AG04450 (cell line): ENCODE results near the gene DARS1. TPM values are rescaled to one million over a fixed set of nuclear protein-coding genes. Genes with fewer than 3 reads are reported as not detected.
"Not testable (repeated sequence)": the region's sequence is repeated elsewhere in the genome, so short reads cannot be mapped to it uniquely, and the experiment has no call there.

Experiments used
- CTCF ChIA-PET: fragments of 300-600, 350-600 bp; formaldehyde crosslinking; extraction: SDS; loops from one replicate; lab custom pipeline; 2022; ENCODE audit warnings: antibody characterized with exemption, inconsistent platforms; lab: Charles Lee
- POLR2A ChIA-PET: fragments of 350-600 bp; formaldehyde crosslinking; extraction: SDS; loops from one replicate; lab custom pipeline; 2021; ENCODE audit warnings: antibody characterized with exemption, inconsistent platforms; lab: Yijun Ruan, JAX
- DNase-seq: peaks from one replicate; pipeline ENCODE4 v3.0.0-alpha.2; 2011; ENCODE audit warnings: low read depth, low spot score
- H3K27ac ChIP-seq: one replicate; pipeline ENCODE4 v1.5.1; 2012; ENCODE audit warnings: low read depth, low read length, control low read depth
- H3K27me3 ChIP-seq: one replicate; pipeline ENCODE4 v1.6.0; 2012; ENCODE audit warnings: low read length; ENCODE audit not compliant: control insufficient read depth, insufficient read depth
- H3K4me3 ChIP-seq: 2 replicates; pipeline ENCODE4 v1.5.1; 2011; ENCODE audit warnings: mild to moderate bottlenecking, low read depth, low read length, control low read depth
- H3K9me3 ChIP-seq: 2 replicates; pipeline ENCODE4 v1.5.1; 2012; ENCODE audit warnings: low read length; ENCODE audit not compliant: control insufficient read depth, insufficient read depth
- polyA plus RNA-seq: library from polyadenylated mRNA; depleted of rRNA; stranded (reverse); fragments of >200 nt; gene quantifications from 2 replicates; pipeline ENCODE4 v1.2.3, GENCODE V29; 2011
- TF ChIP-seq, protein P1 (sequence below): IDR thresholded peaks from 2 replicates; pipeline ENCODE4 v1.5.1; 2011; ENCODE audit warnings: low read depth, low read length, control low read depth, inconsistent platforms

The DARS1 gene
- polyA plus RNA-seq, 1 experiment = 91.6 TPM

DNA sequence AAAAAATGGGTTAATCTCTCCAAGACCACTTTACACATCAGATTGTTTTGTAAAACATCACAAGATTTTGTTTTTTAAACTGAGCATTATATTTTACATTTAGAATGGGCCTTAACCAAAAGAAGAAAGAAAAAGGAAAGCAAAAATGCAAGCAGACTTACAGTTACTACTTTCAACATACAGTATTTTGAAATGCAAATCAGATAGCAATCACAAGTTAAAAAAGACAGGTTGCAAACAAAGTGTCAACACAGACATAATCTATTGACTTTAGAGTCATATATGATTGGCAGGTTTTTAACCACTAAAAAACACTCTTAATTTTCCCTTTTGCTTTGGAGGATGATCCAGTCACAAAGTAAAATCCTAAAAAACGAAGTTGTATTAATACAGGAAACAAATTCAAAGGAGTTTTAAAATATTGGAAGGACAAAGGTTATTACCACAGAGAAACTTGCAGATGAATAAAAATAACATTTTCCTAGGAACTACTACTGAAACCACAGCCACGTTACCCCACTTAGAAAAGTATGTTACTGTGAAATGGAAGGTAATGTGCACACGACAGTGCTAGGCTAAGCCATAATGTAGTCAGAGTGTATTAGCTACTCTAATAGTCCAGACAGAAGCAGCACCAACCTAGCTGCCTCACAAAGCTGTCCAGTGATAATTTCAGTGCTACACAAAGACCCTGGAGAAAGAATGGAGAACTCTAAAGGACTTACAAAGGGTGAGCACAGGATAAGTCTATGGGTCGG, 22.9 kb downstream of the DARS1 start:
- H3K27ac ChIP-seq = no peak overlapping the region
- ChIA-PET CTCF (no interaction called here), POLR2A (no interaction called here)
- no peak for DNase-seq
- TF ChIP-seq, protein P1, sequence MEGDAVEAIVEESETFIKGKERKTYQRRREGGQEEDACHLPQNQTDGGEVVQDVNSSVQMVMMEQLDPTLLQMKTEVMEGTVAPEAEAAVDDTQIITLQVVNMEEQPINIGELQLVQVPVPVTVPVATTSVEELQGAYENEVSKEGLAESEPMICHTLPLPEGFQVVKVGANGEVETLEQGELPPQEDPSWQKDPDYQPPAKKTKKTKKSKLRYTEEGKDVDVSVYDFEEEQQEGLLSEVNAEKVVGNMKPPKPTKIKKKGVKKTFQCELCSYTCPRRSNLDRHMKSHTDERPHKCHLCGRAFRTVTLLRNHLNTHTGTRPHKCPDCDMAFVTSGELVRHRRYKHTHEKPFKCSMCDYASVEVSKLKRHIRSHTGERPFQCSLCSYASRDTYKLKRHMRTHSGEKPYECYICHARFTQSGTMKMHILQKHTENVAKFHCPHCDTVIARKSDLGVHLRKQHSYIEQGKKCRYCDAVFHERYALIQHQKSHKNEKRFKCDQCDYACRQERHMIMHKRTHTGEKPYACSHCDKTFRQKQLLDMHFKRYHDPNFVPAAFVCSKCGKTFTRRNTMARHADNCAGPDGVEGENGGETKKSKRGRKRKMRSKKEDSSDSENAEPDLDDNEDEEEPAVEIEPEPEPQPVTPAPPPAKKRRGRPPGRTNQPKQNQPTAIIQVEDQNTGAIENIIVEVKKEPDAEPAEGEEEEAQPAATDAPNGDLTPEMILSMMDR = no peak
- no peaks in the 10 kb centered on the region for H3K9me3 ChIP-seq
- H3K27me3 ChIP-seq = no peaks in the 10 kb centered on the region
- no peak overlapping the region for H3K4me3 ChIP-seq

DNA sequence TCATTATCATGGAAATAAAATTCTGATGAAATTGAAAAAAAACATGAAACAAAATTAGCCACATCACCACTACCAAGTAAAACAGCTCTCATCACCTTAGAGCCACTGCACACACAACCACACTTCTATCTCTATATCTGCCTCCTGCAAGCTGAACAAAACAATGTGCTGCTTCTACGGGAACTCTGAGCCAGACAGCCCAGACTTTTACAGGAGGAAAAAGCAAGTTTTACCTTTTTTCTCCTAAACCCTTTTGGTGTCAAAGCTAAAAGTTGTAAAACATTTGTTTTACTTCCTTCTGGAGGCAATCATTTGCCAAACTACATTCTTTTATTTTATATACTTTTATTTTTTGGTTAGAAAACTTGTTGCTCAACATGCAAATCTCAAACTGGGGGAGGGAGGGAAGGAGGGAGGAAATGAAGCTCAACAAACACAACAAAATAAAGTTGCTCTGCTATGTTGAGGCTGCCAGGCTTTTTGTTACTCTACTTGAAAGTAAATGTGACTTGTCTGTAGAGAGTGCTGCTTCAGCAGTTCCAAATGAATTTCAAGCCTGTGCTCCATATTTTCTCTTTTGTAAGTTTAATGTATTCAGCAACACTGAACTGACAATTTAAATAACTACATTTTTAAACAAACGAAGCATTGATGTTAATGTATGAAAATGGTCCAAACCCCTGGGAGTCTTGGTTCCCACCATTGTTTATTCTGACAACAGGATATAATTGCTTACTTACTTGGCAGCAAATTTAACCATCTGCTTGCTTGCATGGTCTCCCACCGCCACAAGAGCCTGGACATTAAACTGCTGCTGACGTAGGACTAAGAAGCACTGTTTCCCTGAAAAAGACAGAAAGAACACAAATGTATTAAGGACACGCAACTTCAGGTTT, 24.5 kb downstream of the DARS1 start:
- H3K27ac ChIP-seq = no peak overlapping the region
- ChIA-PET POLR2A (interaction anchor here (1.2 kb wide), 1 partner anchor 25 kb away, joined by 3 read pairs; the partner anchor contains the start of gene DARS1), CTCF (interaction anchor here (0.6 to 1.3 kb wide), 2 partner anchors 47 to 956 kb away, joined by 3 to 5 read pairs; no protein-coding TSS in a partner anchor)
- TF ChIP-seq, protein P1 = no peak
- no peak overlapping the region for H3K4me3 ChIP-seq
- no peaks in the 10 kb centered on the region for H3K27me3 ChIP-seq
- no peaks in the 10 kb centered on the region for H3K9me3 ChIP-seq
- peak; percentile 18 for DNase-seq

DNA sequence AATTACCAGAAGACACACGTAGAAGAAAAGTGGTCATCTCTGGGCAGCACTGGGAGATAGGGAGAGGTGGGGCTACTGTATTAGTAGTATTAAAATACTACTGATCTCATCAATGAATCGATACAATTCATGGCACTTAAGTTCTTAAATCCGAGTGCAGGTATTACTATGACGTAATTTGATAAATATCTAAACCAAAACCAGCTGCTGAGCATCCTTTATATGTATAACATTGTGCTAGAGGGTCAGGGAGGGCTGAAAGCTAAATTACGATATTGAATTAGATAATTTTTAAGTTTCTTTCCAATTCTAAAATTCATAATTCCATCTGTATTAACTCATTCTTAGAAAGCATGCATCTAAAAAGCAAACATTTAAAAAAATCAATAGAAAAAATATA, 25.3 kb downstream of the DARS1 start:
- ChIA-PET POLR2A (interaction anchor here (1.2 kb wide), 1 partner anchor 25 kb away, joined by 3 read pairs; the partner anchor contains the start of gene DARS1), CTCF (interaction anchor here (1.3 to 3.3 kb wide), 3 partner anchors 46 to 424 kb away, joined by 3 to 14 read pairs (median 5); no protein-coding TSS in a partner anchor)
- Histone ChIP-seq H3K27ac (no peak overlapping the region), H3K27me3 (no peaks in the 10 kb centered on the region), H3K4me3 (no peak overlapping the region), H3K9me3 (no peaks in the 10 kb centered on the region)
- DNase-seq = no peak
- TF ChIP-seq, protein P1 = no peak

DNA sequence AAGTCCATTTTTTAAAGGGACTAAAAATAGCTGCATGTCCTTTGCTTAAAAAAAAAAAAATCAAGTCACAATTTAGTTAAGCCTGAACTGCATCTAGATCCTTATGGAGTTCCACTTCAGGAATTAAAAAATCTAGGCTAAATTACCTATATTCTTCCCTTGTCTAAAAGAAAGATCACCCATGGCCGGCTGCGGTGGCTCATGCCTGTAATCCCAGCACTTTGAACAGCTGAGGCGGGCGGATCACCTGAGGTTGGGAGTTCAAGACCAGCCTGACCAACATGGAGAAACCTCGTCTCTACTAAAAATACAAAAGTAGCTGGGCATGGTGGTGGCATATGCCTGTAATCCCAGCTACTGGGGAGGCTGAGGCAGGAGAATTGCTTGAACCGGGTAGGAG, 26.5 kb downstream of the DARS1 start:
- POLR2A ChIA-PET, H3K4me3 ChIP-seq, H3K27ac ChIP-seq, H3K27me3 ChIP-seq, H3K9me3 ChIP-seq, DNase-seq: not testable (repeated sequence)
- CTCF ChIA-PET = interaction anchor here (0.5 to 3.3 kb wide), 3 partner anchors 44 to 426 kb away, joined by 3 to 14 read pairs (median 5); no protein-coding TSS in a partner anchor

DNA sequence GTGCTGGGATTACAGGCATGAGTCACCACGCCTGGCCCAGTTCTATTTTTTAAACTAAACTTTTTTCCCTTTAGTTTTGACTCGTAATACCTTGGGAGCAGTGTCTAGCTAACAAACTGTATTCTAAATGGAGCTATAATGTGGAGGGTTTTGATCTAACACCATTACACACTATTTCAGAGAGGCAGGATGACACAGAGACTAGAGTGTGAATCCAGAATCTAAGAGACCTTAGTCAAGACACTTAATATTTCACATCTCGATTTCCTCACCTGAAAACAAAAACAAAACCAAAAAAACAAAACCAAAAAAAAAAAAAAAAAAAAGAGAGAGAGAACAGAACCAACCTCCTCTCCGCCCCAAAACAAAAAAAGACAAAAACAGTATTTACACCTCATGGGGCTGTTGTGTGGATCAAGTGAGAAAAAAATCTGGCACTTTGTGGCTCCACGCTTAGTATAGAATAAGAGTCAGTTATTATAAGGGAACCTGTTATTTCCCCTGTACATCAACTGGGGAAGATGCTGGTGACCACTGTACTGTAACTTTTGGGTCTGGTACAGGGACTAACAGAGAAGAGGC, 31.3 kb downstream of the DARS1 start:
- no peaks in the 10 kb centered on the region for H3K27me3 ChIP-seq
- H3K9me3 ChIP-seq = no peaks in the 10 kb centered on the region
- TF ChIP-seq, protein P1 = no peak
- no peak overlapping the region for H3K4me3 ChIP-seq
- POLR2A ChIA-PET = no interaction called here
- DNase-seq = no peak
- CTCF ChIA-PET = interaction anchor here (0.9 kb wide), 1 partner anchor 40 kb away, joined by 3 read pairs; no protein-coding TSS in a partner anchor
- H3K27ac ChIP-seq = no peak overlapping the region
